ENCODE measurements around the gene TWF2. TPM values are rescaled to one million over a fixed set of nuclear protein-coding genes. Genes with fewer than 3 reads are reported as not detected.

TWF2 gene
- total and polyA plus RNA-seq, 10 of the 15 experiments (the other 5 are each of a cell fraction or from before 2014, with no cell fraction given), result 0.16 to 106 (median 68.5) TPM

GRCh38 chr3:52277071-52277964, 38.4 kb upstream of the TWF2 start (continued):
- TF ChIP-seq HSF1 (IDR thresholded peaks at IDR 0.05; ENCODE audit: low read depth, low read length), result no peak
- peak; percentile 69 for TF ChIP-seq MYC (IDR thresholded peaks at IDR 0.05; ENCODE audit: insufficient read depth, insufficient read length, insufficient replicate concordance, low read length, severe bottlenecking)
- TF ChIP-seq CREB1 (IDR thresholded peaks at IDR 0.05; ENCODE audit: low read depth), result peak; percentile 55; the same call in 1 of the 2 replicates
- TF ChIP-seq HDAC2 (IDR thresholded peaks at IDR 0.05), result no peak
- TF ChIP-seq CHD4 (IDR thresholded peaks at IDR 0.05), result no peak
- no peak for TF ChIP-seq ZNF217 (IDR thresholded peaks at IDR 0.05)
- no peak for TF ChIP-seq ZNF384 (IDR thresholded peaks at IDR 0.05; ENCODE audit: borderline replicate concordance, low read depth, low read length)
- no peak for TF ChIP-seq IRF4 (IDR thresholded peaks at IDR 0.05; ENCODE audit: low read depth, low read length)
- TF ChIP-seq NFIC (IDR thresholded peaks at IDR 0.05; ENCODE audit: low read depth, low read length), result no peak
- TF ChIP-seq JUNB (IDR thresholded peaks at IDR 0.05), result no peak
- TF ChIP-seq EED (IDR thresholded peaks at IDR 0.05; ENCODE audit: low read depth), result no peak
- TF ChIP-seq IKZF2 (IDR thresholded peaks at IDR 0.05), result 0 out of 4 replicates have a peak, but pooled peaks of 1 of the 2 experiments have one; percentile 11
- no peak for TF ChIP-seq KAT2A (conservative IDR thresholded peaks at IDR 0.05; ENCODE audit: control insufficient read depth, low read depth, low read length)
- TF ChIP-seq RB1 (IDR thresholded peaks at IDR 0.05; ENCODE audit: borderline replicate concordance), result no peak
- TF ChIP-seq KLF5 (IDR thresholded peaks at IDR 0.05; ENCODE audit: partially characterized antibody), result no peak
- no peak; the same call in 1 of the 2 replicates for TF ChIP-seq PML (IDR thresholded peaks at IDR 0.05; ENCODE audit: low read length)
- no peak for TF ChIP-seq NR2C1 (IDR thresholded peaks at IDR 0.05)
- 0 out of 2 replicates have a peak, but pooled peaks have one; percentile 21 for TF ChIP-seq LARP7 (IDR thresholded peaks at IDR 0.05)
- no peak for TF ChIP-seq ZNF24 (IDR thresholded peaks at IDR 0.05)
- no peak for TF ChIP-seq PAX8 (IDR thresholded peaks at IDR 0.05)
- peak; percentile 82 for TF ChIP-seq MXI1 (IDR thresholded peaks at IDR 0.05; ENCODE audit: low read depth, low read length)
- TF ChIP-seq MEF2A (IDR thresholded peaks at IDR 0.05; ENCODE audit: insufficient read depth, low read depth, low read length), result no peak
- TF ChIP-seq, protein P1, sequence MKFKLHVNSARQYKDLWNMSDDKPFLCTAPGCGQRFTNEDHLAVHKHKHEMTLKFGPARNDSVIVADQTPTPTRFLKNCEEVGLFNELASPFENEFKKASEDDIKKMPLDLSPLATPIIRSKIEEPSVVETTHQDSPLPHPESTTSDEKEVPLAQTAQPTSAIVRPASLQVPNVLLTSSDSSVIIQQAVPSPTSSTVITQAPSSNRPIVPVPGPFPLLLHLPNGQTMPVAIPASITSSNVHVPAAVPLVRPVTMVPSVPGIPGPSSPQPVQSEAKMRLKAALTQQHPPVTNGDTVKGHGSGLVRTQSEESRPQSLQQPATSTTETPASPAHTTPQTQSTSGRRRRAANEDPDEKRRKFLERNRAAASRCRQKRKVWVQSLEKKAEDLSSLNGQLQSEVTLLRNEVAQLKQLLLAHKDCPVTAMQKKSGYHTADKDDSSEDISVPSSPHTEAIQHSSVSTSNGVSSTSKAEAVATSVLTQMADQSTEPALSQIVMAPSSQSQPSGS (IDR thresholded peaks at IDR 0.05; ENCODE audit: low read length), result no peak
- peak; percentile 39; the same call in 1 of the 3 replicates for TF ChIP-seq POU2F2 (IDR thresholded peaks at IDR 0.05; ENCODE audit: borderline replicate concordance, low read depth, low read length)
- TF ChIP-seq WRNIP1 (IDR thresholded peaks at IDR 0.05; ENCODE audit: borderline replicate concordance, low read depth, low read length), result no peak
- no peak for TF ChIP-seq TARDBP (IDR thresholded peaks at IDR 0.05; ENCODE audit: borderline replicate concordance)
- no peak for TF ChIP-seq SMARCA5 (IDR thresholded peaks at IDR 0.05)
- TF ChIP-seq CEBPB (IDR thresholded peaks at IDR 0.05; ENCODE audit: borderline replicate concordance in 1 of 2, low read depth in 2 of 2, low read length in 2 of 2), result no peak
- TF ChIP-seq, protein P2, sequence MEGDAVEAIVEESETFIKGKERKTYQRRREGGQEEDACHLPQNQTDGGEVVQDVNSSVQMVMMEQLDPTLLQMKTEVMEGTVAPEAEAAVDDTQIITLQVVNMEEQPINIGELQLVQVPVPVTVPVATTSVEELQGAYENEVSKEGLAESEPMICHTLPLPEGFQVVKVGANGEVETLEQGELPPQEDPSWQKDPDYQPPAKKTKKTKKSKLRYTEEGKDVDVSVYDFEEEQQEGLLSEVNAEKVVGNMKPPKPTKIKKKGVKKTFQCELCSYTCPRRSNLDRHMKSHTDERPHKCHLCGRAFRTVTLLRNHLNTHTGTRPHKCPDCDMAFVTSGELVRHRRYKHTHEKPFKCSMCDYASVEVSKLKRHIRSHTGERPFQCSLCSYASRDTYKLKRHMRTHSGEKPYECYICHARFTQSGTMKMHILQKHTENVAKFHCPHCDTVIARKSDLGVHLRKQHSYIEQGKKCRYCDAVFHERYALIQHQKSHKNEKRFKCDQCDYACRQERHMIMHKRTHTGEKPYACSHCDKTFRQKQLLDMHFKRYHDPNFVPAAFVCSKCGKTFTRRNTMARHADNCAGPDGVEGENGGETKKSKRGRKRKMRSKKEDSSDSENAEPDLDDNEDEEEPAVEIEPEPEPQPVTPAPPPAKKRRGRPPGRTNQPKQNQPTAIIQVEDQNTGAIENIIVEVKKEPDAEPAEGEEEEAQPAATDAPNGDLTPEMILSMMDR (IDR thresholded peaks at IDR 0.05 in 2 of 3, conservative IDR thresholded peaks at IDR 0.05 in 1 of 3; ENCODE audit: control insufficient read depth in 2 of 3, extremely low read depth in 1 of 3, insufficient read depth in 1 of 3, low read depth in 3 of 3, low read length in 3 of 3), result no peak

Data from GM12878 (cell line).